SK-N-MC (cell line): ENCODE results near the gene MMP25.

ENCODE experiments used
- EZH2 ChIP-seq: fragments of 200-600 bp; sonication (generic); IDR thresholded peaks from one replicate; pipeline ENCODE4 v1.6.1; 2017; ENCODE audit warnings: antibody characterized with exemption
- FOXP2 ChIP-seq: optimal IDR thresholded peaks from 2 replicates; pipeline ENCODE3; 2011; ENCODE audit warnings: mild to moderate bottlenecking, moderate library complexity; ENCODE audit not compliant: insufficient read depth; ENCODE audit errors: extremely low read length, control extremely low read depth
- POLR2AphosphoS5 ChIP-seq: IDR thresholded peaks from 2 replicates; pipeline ENCODE4 v1.6.1; 2012; ENCODE audit warnings: mild to moderate bottlenecking, low read depth, low read length, borderline replicate concordance

DNA sequence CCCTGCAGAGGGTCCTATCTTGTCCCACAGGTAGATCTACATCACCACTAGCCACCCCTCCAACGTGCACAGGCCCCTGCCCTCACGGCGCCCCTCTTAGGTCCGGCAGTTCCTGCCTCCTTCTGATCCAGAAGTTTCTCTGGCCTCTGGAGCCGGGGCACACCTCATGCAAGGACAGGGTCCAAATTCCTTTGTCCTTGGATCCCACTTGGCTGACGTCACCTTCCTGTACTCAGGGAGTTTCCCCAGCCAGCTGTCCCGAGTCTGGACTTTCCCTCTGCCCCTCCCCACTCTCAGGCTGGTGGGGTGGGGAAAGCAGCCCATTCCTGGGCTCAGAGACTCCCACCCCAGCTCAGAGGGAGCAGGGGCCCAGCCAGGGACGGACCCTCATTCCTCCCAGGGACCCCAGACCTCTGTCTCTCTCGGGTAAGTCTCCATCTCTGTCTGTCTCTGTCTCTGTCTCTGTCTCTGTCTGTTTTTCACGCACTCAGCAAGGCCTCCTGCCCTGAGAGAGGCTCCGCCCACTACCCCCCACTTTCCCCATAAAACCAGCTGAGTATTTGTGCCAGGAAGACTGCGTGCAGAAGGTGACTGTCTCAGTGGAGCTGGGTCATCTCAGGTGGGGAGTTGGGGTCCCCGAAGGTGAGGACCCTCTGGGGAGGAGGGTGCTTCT is 18.8 kb downstream of the MMP25 start, which contains the start of gene IL32:
- TF ChIP-seq POLR2AphosphoS5 (no peak), EZH2 (no peak), FOXP2 (no peak)
